Superior temporal gyrus (tissue), 1 donor: Measurements from ENCODE around the gene ING5.

ENCODE experiments used
- DNase-seq: peaks from one replicate; pipeline ENCODE4 v3.0.0-alpha.2; 2016; ENCODE audit errors: extremely low spot score

Gene ING5

GRCh38 chr2:241776336-241777169, 74.7 kb downstream of the ING5 start, which contains the start of gene GAL3ST2:
TSS of gene GAL3ST2 (plus strand) at chr2:241776822. CDS start at chr2:241776956, 134 bp downstream.
- DNase-seq: no peak

- DNase-seq: no peak
Measured at GRCh38 chr2:241777170-241777685, 75.4 kb downstream of the ING5 start.

- no peak for DNase-seq
Measured at GRCh38 chr2:241777686-241778627, 76.1 kb downstream of the ING5 start.
